GM18517 (cell line): ENCODE measurements around the gene PRM3.

Experiments
- ATAC-seq: cut with Tn5 transposase; IDR thresholded peaks from one replicate; pipeline ENCODE4 v1.9.1; 2021; ENCODE audit warnings: mild to moderate bottlenecking, moderate library complexity; ENCODE audit not compliant: unreplicated experiment

Gene PRM3

DNA sequence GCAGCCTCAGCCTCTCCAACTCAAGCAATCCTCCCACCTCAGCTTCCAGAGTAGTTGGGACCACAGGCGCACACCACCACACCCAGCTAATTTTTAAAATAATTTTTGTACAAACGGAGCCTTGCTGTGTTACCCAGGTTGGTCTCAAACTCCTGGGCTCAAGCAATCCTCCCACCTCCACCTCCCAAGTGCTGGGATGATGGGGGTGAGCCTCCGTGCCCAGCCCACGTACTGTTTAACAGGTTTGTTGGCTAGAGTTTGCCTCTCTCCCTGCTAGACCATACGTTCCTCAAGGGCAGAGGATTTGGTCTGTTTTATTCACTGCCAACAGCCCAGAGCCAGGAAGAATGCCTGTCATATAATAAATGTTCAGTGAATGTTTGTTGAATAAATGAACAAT, 44.0 kb downstream of the PRM3 start:
- ATAC-seq: no peak

DNA sequence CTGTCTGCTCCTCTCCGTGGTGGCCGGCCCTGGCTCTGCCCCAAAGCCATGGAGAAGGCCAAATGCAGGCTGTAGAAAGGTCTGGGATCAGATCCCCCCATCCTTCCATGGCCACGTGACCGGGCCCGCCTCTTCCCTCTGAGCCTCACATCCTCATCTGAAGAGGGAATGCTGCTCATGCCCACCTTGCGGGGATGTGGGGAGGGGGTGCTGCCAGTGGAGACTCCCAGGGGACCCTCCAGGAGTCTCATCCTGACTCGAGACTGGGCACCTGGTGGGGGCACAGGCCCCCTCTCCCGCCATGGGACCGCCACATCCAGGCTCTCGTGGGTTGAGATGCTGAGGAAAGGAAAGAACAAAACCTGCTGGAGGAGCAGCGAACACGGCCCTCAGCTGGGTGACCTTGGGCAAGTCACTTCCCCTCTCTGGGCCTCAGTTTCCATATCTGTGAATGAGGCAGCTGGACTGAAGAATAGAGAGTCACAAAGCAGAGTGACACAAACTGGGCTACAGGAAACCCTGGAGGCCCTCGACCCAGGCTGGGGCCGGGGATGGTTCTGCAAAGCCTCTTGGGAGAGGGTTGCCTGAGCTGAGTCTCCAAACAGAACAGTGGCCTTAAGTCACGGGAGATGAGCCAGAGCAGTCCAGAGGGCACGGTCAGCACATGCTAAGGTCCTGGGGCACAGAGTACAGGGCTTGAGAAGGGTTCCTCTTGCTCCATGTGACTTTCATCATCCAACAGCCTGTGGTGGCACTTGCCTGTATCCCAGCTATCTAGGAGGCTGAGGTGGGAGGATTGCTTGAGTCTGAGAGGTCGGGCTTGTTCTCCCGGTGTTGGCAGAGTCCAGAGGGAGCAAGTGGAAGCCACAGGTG, 47.5 kb downstream of the PRM3 start:
- no peak for ATAC-seq

DNA sequence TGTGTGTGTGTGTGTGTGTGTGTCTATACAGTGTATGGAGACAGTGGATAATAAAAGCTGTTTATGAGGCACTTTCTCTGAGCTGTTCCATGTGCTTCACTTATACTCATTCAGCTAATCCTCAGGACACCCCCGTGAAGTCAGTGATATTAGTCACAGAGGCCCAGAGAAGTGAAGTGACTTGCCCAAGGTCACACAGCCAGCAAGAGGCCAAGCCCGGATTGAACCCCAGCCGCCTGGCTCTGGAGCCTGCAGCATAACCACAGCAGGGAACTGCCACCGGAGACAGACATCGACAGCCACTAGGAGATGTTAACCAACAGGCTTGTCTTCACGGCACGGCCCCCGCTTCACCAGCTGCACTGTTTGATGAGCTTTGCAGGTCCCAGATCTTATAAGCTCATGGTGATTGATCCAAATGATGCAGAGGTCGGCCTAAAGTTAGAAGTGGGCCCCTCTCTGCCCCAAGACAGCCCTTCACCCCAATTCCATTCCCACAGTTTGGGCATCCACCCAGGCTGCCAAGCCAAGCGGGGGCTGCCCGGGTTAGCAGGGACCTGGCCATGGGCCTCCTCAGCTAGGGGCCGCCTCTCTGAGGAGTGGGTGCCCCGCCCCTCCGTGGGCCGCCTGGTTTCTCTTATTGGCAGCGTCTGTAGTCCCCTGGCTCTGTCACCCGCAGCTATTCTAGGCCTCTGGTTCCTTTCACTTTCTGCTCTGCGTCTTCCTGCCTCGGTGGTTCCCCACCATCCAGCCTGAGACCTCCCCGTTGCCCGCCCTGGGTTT, 48.3 kb downstream of the PRM3 start:
- peak; percentile 87 for ATAC-seq

DNA sequence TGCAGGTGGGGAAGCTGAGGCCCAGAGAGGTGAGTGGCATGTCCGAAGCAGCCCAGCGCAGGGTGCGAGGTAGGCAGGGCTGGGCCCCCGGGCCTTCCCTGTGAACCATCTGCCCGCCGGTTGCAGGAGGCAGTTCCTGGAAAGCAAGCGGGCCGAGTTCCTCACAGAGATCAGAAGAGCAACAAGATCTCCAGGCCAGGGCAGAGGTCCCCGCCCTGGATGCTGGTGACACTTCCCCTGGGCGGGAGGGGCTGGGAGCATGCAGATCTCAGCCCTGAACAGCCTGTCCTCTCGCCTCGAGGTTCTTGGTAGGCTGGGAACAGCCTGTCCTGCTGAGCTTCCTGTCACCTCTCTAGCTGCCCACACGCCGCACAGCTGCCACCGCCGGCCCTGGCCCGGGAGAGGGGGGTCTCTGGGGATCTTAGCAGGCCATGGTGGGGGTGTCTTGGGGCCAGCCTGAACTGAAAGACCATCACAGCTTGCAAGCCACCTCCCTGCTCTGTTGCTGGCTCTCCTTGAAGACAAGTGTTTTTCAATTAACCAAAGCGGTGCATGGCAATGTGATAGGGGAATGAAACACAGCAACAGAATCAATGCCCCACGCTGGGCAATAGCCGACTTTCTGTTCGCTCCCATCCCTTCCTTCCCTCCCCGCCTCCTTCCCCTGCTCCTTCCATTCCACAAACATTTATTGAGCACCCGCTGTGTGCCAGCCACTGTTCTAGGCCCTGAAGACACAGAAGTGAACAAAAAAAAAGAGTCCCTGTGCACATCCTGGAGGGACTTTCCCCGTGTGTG, 49.1 kb downstream of the PRM3 start:
- ATAC-seq: peak; percentile 47
